Gastrocnemius medialis (tissue), 4 donors: ENCODE results near the gene BCL2.

Experiments
- CTCF ChIP-seq, 5 experiments: fragments of 450-650 bp in 3 of 5; fragments of 200-600 bp in 2 of 5; sonication (generic) in 2 of 5; IDR thresholded peaks in 4 of 5; conservative IDR thresholded peaks in 1 of 5; 1 replicate in 4 of 5; 2 replicates in 1 of 5; pipeline ENCODE4 v1.5.1; 2016 to 2019; ENCODE audit warnings: antibody characterized with exemption in 5 of 5, mild to moderate bottlenecking in 3 of 5, moderate library complexity in 3 of 5
- POLR2A ChIP-seq, 2 donors: fragments of 450-650 bp; IDR thresholded peaks; one replicate each; pipeline ENCODE4 v1.6.1; 2017; ENCODE audit warnings: antibody characterized with exemption in 2 of 2, mild to moderate bottlenecking in 2 of 2, moderate library complexity in 2 of 2

- no peak for TF ChIP-seq POLR2A (IDR thresholded peaks at IDR 0.05)
- TF ChIP-seq CTCF (IDR thresholded peaks at IDR 0.05 in 4 of 5, conservative IDR thresholded peaks at IDR 0.05 in 1 of 5), result no peak
Observed at GRCh38 chr18:63191413-63191812, 128.2 kb downstream of the BCL2 start.
